ENCODE data around the gene COPB2.

DNA sequence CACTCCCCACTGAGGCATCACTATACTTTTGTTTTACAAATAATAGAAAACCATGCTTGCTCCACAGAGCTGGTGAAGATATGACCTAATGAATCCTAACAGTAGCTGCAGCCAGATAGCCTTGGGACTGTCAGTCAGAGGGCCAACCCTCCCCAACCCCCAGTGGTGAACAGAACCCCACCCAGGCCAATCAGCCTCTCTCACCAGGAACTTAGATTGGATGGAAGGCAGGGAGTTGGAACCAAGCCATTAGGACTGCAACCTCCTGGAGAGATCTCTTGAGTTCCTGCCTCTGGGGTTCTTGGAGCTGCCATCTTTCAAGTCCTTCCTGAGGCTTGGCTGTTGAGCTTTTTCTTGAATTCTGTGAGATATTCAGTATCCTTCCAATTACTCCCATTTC is 48.7 kb downstream of the COPB2 start:
- no peak for TF ChIP-seq TCF7 (IDR thresholded peaks at IDR 0.05; ENCODE audit: borderline replicate concordance)
- TF ChIP-seq, protein P1, sequence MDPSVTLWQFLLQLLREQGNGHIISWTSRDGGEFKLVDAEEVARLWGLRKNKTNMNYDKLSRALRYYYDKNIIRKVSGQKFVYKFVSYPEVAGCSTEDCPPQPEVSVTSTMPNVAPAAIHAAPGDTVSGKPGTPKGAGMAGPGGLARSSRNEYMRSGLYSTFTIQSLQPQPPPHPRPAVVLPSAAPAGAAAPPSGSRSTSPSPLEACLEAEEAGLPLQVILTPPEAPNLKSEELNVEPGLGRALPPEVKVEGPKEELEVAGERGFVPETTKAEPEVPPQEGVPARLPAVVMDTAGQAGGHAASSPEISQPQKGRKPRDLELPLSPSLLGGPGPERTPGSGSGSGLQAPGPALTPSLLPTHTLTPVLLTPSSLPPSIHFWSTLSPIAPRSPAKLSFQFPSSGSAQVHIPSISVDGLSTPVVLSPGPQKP (IDR thresholded peaks at IDR 0.05; ENCODE audit: low read depth, low read length): no peak
- TF ChIP-seq, protein P2, sequence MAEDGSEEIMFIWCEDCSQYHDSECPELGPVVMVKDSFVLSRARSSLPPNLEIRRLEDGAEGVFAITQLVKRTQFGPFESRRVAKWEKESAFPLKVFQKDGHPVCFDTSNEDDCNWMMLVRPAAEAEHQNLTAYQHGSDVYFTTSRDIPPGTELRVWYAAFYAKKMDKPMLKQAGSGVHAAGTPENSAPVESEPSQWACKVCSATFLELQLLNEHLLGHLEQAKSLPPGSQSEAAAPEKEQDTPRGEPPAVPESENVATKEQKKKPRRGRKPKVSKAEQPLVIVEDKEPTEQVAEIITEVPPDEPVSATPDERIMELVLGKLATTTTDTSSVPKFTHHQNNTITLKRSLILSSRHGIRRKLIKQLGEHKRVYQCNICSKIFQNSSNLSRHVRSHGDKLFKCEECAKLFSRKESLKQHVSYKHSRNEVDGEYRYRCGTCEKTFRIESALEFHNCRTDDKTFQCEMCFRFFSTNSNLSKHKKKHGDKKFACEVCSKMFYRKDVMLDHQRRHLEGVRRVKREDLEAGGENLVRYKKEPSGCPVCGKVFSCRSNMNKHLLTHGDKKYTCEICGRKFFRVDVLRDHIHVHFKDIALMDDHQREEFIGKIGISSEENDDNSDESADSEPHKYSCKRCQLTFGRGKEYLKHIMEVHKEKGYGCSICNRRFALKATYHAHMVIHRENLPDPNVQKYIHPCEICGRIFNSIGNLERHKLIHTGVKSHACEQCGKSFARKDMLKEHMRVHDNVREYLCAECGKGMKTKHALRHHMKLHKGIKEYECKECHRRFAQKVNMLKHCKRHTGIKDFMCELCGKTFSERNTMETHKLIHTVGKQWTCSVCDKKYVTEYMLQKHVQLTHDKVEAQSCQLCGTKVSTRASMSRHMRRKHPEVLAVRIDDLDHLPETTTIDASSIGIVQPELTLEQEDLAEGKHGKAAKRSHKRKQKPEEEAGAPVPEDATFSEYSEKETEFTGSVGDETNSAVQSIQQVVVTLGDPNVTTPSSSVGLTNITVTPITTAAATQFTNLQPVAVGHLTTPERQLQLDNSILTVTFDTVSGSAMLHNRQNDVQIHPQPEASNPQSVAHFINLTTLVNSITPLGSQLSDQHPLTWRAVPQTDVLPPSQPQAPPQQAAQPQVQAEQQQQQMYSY (CRISPR knock-in tag; IDR thresholded peaks at IDR 0.05): no peak
